Stimulated activated CD8-positive, alpha-beta memory T cell treated with anti-CD3 and anti-CD28 coated beads, Interleukin-4, amount 100 ng/mL, for 48 hours (primary cell): ENCODE data around the gene TBC1D3.
"Not testable (repeated sequence)": the region's sequence is repeated elsewhere in the genome, so short reads cannot be mapped to it uniquely, and the experiment has no call there.

Experiments
- DNase-seq: peaks from one replicate; pipeline ENCODE4 v3.0.0-alpha.2; 2020

Gene TBC1D3

DNA sequence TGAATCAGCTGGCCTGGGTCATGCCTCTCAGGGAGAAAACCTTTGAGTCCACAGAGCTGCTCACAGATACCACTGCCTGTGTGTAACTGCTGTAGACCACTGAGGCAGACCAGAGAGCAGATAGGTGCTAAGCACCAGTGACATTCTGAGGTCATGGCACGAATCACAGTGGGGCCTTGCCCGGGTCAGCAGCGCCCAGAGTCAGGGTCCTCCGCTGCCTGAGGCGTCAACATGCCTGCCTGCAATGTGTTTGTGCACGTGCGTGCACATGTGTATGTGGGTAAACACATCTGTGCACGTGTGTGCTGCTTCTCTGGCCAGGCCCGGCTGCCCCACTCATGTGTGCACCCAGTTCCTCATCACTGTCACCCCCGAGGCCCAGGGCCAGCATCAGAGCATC, at the start of gene TBC1D3:
TSS of gene TBC1D3 (minus strand) at position 101 of the 400 bp plus-strand sequence. CDS start 1,526 bp downstream, outside the sequence.
- not testable (repeated sequence) for DNase-seq

DNA sequence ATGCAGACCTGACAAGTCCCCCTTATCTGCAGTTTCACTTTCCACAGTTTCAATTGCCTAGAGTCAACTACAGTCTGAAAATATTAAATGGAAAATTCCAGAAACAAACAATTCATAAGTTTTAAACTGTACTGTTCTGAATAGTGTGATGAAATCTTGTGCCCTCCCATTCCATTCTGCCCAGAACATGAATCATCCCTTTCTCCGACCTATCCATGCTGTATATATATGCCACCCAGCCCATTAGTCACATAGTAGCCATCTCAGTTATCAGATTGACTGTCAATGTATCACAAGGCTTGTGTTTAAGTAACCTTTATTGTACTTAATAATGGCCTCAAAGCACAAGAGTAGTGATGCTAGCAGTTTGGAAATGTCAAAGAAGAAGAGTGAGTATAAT, 40.4 kb upstream of the TBC1D3 start:
- not testable (repeated sequence) for DNase-seq

DNA sequence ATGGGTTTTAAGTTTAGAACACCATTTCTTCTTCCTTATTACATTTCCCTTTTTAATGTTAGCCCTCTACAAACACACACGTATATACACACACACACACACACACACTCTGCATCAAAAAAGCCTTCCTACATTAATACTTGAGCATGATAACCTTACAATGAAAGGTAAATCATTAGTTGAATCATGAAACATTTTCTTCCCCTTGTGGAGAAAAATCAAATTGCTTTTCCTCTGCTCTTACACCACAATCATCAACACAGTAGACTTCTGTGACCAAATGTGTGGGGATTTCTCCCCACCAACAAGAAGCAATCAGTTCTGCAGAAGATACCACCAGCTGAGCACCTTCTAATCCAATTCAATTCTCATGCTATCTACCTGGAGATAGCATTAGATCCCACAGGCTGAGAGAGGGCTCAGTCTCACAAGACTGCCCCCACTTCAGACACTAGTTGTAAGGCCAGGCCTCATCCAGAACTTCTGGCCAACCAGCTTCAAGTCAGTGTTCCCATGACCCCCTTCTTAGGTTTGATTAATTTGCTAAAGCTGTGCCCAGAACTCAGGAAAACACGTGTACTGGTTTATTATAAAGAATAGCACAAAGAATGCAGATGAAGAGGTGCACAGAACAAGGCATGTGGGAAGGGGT, 33.6 kb upstream of the TBC1D3 start:
- not testable (repeated sequence) for DNase-seq

DNA sequence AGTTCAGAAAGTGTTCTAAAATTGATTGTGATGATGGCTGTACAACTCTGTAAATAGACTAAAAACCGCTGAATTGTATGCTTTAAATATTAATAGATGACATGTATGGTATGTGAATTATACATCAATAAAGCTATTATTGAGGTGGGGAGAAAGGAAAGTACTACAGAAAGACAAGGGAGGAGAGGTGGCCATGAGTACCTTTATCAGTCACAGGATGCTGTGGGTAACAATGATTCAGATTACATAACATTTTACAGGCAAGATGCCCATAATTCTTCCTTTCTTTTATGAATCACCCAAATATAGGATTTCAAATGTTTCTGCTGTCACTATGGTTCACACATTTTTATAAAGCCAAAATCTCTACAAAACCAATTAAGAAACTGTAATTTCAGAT, 28.5 kb upstream of the TBC1D3 start:
- DNase-seq, result not testable (repeated sequence)

DNA sequence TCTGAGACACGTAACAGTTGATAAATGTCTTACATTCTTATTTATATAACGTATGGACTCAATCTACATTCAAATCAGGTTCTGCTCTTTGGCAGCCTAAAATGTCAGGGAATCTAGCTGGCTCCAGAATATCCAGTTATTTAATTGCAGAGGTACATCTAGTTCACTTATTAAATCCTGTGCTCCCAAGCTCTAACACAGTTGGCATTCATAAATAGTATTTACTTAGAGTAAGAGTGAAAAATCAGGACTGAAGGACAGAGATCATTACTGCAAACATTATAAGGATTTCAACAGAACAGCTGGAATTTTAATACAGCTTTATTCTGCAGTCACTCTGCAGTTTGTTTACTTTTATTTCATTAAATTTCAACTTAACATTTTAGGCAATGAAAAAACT, 7.9 kb upstream of the TBC1D3 start:
- not testable (repeated sequence) for DNase-seq

DNA sequence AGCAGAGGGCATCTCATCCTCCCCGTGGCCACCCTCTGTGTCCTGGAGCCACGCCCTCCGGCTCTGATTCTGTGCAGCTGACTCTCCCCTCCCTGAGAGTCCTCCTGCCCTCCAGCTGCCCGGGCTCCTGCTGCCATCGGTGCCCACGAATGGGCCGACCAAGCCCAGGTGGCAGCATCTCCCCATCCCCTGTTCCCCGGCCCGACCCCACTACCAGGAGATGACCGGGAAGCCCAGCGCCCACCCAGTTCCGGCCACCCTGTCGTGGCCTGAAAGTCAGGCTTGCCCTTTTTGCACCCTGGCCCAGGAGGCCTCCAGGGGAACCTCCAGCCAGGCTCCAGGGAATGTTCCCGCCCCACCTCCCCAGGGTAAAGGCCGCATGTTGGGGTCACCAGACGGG, 57.5 kb downstream of the TBC1D3 start:
- DNase-seq, result not testable (repeated sequence)
